Measurements from ENCODE around the gene ATP6V0A1.
"Not testable (repeated sequence)": the region's sequence is repeated elsewhere in the genome, so short reads cannot be mapped to it uniquely, and the experiment has no call there.

Gene ATP6V0A1

DNA sequence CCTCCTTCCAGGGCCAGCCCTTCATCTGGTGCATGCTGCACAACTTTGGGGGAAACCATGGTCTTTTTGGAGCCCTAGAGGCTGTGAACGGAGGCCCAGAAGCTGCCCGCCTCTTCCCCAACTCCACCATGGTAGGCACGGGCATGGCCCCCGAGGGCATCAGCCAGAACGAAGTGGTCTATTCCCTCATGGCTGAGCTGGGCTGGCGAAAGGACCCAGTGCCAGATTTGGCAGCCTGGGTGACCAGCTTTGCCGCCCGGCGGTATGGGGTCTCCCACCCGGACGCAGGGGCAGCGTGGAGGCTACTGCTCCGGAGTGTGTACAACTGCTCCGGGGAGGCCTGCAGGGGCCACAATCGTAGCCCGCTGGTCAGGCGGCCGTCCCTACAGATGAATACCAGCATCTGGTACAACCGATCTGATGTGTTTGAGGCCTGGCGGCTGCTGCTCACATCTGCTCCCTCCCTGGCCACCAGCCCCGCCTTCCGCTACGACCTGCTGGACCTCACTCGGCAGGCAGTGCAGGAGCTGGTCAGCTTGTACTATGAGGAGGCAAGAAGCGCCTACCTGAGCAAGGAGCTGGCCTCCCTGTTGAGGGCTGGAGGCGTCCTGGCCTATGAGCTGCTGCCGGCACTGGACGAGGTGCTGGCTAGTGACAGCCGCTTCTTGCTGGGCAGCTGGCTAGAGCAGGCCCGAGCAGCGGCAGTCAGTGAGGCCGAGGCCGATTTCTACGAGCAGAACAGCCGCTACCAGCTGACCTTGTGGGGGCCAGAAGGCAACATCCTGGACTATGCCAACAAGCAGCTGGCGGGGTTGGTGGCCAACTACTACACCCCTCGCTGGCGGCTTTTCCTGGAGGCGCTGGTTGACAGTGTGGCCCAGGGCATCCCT is 84.8 kb downstream of the ATP6V0A1 start:
- no peak for DNase-seq

DNA sequence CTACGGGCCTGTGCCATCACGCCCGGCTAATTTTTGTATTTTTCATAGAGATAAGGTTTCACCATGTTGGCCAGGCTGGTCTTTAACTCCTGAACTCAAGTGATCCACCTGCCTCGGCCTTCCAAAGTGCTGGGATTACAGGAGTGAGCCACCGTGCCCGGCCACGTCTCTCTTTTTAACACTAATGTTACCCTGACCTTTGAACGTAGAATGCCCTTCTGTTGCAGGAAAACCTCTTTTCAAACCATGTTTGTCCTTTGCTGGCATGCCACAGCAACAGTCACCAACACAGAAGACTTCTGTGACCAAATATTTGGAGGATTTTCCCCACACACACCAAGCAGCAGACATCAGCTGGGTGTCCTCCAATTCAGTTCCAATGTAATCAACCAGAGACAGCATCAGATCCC is 86.2 kb downstream of the ATP6V0A1 start:
- no peak for DNase-seq

DNA sequence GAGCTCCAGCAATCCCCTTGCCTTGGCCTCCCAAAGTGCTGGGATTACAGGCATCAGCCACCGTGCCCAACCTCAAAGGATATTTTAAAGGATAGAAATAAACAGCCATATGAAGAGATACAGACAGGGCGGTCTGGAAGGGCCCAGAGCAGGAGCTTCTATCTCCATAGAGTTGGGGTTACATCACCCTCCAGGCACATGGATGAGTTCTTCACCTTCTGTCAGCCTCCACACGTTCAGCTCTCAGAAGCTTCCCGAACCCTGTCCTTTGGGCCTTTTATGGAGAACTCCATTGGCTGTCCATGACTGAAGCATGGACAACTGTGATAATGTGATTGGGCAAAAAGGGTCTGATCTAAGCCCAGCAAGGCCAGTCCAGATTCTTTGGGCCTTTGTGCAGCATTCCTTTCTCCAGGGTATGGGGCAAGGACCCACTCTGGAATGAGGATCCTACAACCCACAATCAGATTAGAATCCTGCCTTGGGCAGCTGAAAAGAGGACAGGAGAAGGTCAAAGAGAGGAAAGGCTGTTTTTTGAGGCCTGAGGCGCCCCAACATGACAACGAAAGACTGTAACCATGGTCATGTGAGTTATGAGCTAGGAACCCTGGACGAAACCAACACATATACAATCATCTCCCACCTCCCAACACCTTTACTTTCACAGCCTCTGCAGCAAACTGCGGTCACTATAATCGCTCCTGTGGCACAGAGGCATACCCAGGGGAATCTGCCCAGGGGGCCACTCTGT is 87.3 kb downstream of the ATP6V0A1 start:
- not testable (repeated sequence) for DNase-seq

DNA sequence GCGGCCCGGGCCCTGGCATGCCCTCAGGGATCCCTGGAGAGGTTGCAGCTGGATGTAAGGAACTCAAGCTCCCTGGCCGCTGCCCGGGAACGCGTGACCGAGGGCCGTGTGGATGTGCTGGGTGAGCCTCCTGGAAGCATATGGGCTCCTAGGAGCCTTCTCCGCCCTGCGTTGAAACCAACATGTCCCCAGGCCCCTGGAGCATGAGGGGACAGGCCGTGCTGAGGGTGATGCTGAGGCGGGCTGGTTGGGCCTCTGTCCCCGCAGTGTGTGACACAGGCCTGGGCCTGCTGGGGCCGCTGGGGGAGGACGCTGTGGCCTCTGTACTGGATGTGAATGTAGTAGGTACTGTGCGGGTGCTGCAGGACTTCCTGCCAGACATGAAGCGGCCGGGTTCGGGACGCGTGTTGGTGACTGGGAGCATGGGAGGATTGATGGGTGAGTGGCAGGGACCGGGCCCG is 88.4 kb downstream of the ATP6V0A1 start:
- no peak for DNase-seq

DNA sequence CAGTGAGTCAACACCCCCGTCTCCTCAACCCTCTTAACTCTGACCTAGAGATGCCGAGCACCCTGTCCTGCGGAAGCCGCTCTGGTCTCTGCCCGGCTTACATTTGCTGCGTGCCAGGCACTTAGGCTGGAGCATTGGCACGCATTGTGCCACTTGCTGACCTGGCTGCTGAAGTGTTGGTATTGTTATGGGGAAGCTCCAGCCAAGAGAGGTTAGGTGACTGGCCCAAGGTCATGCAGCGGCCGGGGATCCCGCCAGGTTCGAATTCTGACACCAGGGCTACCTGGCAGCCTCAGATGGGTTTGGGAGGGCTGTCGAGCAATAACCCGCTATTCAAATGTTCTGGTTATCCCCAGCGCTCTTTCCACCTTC is 89.0 kb downstream of the ATP6V0A1 start:
- no peak for DNase-seq

DNA sequence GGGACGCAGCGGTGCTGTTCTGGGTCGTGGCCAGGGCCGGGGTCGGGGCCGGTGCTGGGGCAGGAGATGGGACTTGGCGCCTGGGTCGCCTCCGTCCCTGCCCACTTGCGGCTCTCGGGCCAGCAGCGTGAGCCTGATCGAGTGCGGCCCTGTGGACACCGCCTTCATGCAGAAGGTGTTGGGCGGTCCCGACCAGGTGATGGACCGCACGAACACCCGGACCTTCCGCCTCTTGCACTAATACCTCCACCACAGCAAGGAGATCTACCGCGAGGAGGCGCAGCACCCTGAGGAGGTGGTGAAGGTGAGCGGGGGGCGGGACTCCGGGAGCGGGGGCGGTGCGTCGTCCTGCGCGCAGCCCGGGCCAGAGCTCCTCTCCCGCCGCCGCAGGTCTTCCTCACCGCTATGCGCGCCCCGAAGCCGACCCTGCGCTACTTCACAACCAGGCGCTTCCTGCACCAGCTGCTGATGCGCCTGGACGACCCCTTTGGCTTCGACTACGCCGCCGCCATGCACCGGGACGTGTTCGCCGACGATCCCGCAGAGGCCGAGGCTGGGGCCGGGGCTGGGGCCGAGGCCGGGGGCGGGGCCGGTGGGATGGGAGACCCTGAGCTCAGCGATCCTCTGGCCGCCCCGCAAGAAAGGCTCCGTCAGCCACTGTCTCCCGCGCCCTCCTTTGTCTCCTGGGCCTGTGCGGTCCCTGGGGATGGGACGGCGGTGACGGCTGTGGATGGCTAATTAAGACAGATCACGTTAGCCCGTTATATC is 89.6 kb downstream of the ATP6V0A1 start:
- DNase-seq: peak; percentile 64 to 76

DNA sequence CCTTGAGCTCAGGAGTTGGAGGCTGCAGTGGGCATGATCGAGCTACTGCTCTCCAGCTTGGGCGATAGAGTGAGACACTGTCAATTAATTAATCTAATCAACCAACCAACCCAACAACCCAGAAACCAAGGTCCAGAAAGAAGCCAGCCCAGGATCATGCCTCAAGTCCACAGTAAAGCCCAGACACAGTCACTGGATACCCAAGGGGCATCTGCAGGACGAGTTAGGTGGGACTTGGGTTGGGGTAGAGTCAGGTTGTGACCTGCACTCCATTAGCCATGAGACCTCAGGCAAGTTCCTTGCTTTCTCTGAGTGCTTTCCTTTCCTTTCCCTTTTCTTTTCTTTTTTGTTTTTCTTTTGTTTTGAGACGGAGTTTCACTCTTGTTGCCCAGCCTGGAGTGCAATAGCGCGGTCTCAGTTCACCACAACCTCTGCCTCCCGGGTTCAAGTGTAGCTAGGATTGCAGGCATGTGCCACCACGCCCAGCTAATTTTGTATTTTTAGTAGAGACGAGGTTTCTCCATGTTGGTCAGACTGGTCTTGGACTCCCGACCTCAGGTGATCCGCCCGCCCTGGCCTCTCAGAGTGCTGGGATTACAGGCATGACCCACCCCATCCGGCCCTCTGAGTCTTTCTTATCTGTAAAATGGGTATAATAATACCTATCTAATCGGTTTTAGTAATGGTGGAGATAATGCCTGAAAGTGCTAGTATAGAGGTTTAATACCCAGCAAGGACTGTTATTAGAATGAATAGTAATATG is 90.5 kb downstream of the ATP6V0A1 start:
- DNase-seq: no peak

DNA sequence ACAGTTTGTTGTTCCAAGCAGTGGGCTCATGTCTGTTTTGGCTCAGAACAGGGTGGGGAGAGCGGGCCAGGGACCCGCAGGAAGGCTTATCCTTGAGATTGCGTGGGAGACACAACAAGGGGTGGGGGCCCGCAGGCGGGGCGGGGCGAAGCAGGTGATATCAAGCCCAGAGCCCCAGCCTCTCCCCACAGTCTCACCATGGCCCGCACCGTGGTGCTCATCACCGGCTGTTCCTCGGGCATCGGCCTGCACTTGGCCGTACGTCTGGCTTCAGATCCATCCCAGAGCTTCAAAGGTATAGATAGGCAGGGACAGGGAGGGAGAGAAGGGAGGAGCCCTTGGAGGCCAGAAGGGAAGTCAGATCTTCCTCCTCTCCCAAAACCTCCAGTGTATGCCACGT is 94.1 kb downstream of the ATP6V0A1 start, which contains the start of gene HSD17B1:
HSD17B1 (plus strand) TSS at position 188 of the 400 bp plus-strand sequence; CDS start at position 199, 11 bp downstream.
- DNase-seq: not testable (repeated sequence)

DNA sequence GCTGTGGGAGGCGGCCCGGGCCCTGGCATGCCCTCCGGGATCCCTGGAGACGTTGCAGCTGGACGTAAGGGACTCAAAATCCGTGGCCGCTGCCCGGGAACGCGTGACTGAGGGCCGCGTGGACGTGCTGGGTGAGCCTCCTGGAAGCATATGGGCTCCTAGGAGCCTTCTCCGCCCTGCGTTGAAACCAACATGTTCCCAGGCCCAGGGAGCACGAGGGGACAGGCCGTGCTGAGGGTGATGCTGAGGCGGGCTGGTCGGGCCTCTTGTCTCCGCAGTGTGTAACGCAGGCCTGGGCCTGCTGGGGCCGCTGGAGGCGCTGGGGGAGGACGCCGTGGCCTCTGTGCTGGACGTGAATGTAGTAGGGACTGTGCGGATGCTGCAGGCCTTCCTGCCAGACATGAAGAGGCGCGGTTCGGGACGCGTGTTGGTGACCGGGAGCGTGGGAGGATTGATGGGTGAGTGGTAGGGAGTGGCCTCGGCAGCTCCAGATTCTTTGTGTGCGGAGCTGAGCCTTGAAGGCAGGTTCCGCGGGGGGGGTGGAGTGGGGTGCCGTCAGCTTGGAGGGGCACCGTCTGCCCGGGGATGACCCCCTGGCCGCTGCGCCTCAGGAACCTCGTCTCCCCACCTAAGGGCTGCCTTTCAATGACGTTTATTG is 94.6 kb downstream of the ATP6V0A1 start:
- no peak for DNase-seq

DNA sequence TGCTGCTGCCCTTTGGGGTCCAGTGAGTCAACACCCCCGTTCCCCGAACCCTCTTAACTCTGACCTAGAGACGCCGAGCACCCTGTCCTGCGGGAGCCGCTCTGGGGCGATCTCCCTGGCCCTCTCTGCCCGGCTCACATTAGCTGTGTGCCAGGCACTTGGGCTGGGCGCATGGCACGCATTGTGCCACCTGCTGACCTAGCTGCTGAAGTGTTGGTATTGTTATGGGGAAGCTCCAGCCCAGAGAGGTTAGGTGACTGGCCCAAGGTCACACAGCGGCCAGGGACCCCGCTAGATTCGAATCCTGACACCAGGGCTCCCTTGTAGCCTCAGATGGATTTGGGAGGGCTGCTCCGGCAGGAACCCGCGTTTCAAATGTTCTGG is 95.2 kb downstream of the ATP6V0A1 start:
- peak in 1 of 2 experiments; percentile 21 for DNase-seq

DNA sequence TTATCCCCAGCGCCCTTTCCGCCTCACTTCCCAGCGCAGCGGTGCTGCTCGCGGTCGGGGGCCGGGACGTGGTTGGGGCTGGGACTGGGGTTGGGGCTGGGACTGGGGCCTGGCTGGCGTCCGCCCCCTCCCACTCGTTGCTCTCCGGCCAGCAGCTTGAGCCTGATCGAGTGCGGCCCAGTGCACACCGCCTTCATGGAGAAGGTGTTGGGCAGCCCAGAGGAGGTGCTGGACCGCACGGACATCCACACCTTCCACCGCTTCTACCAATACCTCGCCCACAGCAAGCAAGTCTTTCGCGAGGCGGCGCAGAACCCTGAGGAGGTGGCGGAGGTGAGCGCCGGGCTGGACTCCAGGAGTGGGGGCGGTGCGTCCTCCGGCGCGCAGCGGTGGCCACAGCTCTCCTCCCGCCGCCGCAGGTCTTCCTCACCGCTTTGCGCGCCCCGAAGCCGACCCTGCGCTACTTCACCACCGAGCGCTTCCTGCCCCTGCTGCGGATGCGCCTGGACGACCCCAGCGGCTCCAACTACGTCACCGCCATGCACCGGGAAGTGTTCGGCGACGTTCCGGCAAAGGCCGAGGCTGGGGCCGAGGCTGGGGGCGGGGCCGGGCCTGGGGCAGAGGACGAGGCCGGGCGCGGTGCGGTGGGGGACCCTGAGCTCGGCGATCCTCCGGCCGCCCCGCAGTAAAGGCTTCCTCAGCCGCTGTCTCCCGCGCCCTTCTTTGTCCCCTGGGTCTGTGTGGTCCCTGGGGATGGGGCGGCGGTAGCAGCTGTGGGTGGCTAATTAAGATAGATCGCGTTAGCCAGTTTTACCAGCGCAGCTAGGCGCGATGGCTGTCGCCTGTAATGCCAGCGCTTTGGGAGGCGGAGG is 95.8 kb downstream of the ATP6V0A1 start:
- peak; percentile 47 to 75 for DNase-seq

DNA sequence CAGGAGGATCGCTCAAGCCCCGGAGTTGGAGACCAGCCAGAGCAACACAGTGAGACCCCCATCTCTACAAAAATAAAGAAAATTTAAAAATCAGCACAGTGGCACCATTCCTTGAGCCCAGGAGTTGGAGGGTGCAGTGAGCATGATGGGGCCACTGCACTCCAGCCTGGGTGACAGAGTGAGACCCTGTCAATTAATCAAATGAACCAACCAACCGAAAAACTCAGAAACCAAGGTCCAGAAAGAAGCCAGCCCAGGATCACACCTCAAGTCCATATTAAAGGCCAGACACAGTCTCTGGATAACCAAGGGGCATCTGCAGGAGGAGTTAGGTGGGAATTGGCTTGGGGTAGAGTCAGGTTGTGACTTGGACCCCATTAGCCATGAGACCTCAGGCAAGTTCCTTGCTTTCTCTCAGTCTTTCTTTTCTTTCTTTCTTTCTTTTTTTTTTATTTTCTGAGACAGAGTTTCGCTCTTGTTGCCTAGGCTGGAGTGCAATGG is 96.5 kb downstream of the ATP6V0A1 start:
- DNase-seq: no peak

DNA sequence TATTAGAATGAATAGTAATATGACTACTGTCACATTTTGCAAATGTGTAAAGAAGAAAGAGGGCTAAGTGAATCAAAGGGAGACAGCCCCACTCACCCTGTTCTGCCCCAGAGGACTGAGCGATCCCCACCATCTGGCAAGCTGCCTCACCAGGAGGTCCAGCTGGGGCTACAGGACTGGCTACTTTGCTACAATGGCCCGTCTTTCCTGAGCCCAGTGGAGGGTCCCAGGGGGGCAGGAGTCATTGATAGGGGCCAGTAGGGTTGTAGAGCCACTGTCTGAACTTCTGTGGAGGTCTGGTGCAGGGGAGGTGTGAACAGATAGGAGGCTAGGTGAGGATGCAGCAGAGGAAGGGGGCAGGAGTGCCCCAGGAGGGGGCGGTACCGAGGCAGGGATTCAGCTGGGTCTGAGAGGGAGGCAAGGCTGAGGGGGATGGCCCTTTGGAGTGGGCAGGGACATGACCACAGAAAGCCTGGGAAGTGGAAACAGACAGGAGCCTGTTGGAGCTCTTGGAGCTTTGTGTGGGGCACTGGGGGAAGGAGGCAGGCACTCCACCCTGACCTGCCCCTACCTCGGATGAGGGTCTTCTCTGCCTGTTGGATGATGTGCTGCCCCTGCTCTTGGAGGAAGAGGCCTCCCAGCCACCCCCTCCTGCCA is 97.4 kb downstream of the ATP6V0A1 start:
- DNase-seq: not testable (repeated sequence)

DNA sequence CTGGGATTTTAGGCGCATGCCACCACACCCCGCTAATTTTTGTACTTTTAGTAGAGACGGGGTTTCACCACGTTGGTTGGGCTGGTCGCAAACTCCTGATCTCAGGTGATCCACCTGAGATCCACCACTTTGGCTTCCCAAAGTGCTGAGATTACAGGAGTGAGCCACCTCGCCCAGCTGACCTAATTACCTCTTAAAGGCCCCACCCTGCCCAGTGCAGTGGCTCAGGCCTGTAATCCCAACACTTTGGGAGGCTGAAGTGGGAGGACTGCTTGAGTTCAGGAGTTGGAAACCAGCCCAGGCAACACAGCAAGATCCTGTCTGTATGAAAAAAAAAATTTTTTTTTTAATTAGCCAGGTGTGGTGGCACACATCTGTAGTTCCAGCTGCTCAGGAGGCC is 100.4 kb downstream of the ATP6V0A1 start:
- DNase-seq: no peak

DNA sequence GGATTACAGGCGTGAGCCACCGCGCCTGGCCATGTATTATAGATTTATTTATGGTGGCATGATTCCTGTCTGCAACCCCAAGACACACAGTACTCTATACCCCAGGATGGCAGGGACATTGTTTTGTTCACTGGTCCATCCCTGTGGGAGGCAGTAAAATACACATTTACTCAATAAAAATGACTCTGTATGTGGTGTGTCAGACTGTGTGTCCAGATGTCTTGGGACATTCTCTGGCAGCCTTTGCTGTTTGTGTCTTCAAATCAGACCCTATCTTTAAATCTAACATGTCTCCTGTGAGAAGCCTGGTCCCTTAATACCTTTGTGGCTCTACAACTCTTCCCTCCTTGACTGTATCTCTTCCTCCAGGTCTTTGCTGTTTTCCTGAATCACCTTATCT is 101.6 kb downstream of the ATP6V0A1 start:
- DNase-seq: no peak

DNA sequence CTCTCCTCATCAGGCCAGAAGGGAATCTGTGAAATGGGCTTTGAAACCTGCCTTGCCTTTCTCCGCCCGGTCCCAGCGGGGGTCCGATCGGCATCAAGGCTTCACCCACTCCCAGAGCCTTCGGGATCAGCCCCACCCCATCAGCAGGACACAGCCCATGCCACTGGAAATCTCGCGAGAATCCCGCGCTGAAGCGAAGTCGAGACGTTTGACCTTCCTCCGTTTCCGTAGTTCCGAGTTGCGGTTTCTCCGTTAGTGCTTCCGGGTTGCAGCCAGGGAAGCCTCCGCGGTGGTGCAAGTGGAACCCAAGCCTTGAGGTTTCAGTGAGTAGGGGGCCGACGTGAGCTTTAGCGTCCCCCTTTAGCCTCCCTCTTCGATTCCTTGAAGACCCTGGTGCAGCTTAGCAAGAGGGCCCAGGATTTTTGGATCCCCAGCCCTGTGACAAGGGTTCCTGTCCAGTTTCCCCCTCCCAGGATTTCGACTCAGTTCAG is 103.3 kb downstream of the ATP6V0A1 start, which contains the start of gene COASY:
COASY (plus strand) TSS at position 252 of the 491 bp plus-strand sequence. CDS start 475 bp downstream, outside the sequence.
- DNase-seq: peak; percentile 96 to 99

DNA sequence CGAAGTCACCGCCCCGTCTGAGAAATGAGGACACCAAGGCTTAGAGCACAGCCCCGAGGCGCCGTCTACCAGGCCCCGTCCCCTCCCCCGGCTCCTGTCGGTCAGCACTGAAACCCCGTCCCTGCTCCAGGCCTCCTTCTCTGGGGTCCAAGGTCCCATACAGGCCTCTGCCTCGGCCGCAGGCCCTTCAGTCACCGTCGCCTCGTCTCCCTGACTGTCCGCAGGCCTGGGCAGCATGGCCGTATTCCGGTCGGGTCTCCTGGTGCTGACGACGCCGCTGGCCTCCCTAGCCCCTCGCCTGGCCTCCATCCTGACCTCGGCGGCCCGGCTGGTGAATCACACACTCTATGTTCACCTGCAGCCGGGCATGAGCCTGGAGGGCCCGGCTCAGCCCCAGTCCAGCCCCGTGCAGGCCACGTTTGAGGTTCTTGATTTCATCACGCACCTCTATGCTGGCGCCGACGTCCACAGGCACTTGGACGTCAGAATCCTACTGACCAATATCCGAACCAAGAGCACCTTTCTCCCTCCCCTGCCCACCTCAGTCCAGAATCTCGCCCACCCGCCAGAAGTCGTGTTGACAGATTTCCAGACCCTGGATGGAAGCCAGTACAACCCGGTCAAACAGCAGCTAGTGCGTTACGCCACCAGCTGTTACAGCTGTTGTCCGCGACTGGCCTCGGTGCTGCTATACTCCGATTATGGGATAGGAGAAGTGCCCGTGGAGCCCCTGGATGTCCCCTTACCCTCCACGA is 103.9 kb downstream of the ATP6V0A1 start:
- no peak for DNase-seq

DNA sequence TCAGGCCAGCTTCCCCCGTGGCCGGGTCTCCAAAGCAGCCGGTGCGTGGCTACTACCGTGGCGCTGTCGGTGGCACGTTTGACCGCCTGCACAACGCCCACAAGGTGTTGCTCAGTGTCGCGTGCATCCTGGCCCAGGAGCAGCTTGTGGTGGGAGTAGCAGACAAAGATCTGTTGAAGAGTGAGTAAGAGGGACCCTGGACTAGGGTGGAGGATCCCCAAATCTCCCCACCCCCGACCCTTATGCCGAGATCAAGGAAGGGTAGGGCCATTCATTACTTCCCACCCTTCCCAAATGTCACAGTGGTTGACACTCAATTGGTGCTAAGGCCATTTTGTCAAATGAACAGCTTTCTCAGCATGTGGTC is 104.4 kb downstream of the ATP6V0A1 start:
- DNase-seq: no peak

DNA sequence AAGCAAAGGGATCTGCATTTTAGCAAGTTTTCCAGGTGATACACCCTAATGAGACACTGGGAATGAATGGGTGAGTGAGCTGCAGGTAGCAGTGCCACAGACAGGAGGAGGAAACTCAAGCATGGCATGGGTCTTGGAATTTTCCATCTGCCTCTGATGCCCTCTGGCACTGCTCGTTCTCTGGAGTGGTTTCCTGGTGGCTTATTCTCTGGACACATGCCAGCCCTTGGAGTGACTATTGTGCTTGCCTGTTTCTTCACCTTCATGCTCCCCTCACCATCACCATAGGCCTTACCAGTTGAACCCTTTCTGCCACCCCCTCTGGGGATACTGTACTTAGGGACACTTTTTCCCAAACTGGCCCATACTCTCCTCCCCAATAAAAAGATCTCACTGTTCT is 104.9 kb downstream of the ATP6V0A1 start:
- DNase-seq: no peak

Data from NCI-H524 (cell line).